GM10266 (cell line): ENCODE data around the gene SPRED3.
A peak's percentile ranks its signal among the peaks of the same experiment; 100 is the strongest.

Experiments used
- DNase-seq: peaks from one replicate; pipeline ENCODE4 v3.0.0; 2012; ENCODE audit errors: extremely low spot score
- TF ChIP-seq, protein P1 (sequence below): IDR thresholded peaks from 2 replicates; pipeline ENCODE4 v1.5.1; 2012; ENCODE audit warnings: mild to moderate bottlenecking, low read depth; ENCODE audit not compliant: control insufficient read depth, insufficient read depth; ENCODE audit errors: missing control alignments

The SPRED3 gene

DNA sequence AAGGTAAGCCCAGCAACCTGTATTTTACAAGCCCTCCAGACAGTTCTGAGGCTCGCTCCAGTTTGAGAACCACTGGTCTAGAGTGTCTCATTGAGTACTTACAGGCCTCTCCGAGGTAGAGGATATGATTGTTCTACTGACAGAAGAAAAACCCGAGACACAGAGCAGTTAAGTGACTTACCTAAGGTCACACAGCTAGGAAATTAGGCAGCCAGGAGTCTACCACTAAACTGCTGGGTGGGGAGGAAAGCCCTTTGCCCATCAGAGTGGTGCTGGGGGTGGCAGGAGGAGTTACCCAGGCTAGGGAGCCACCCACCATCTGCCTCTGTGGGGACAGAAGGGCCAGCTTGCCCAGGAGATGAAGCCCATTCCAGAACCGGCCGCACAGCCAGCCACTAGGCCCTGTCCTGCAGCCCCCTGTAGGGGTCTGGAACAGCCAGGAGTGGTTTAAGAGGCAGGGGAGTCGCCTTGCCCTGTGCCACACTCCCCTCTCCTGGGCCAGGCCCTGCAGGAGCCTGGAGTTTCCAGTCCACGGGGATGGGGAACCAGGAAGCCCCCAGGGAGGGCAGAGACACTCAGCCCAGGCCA lies 36.8 kb downstream of the SPRED3 start:
- no peak for DNase-seq
- TF ChIP-seq, protein P1, sequence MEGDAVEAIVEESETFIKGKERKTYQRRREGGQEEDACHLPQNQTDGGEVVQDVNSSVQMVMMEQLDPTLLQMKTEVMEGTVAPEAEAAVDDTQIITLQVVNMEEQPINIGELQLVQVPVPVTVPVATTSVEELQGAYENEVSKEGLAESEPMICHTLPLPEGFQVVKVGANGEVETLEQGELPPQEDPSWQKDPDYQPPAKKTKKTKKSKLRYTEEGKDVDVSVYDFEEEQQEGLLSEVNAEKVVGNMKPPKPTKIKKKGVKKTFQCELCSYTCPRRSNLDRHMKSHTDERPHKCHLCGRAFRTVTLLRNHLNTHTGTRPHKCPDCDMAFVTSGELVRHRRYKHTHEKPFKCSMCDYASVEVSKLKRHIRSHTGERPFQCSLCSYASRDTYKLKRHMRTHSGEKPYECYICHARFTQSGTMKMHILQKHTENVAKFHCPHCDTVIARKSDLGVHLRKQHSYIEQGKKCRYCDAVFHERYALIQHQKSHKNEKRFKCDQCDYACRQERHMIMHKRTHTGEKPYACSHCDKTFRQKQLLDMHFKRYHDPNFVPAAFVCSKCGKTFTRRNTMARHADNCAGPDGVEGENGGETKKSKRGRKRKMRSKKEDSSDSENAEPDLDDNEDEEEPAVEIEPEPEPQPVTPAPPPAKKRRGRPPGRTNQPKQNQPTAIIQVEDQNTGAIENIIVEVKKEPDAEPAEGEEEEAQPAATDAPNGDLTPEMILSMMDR = no peak

DNA sequence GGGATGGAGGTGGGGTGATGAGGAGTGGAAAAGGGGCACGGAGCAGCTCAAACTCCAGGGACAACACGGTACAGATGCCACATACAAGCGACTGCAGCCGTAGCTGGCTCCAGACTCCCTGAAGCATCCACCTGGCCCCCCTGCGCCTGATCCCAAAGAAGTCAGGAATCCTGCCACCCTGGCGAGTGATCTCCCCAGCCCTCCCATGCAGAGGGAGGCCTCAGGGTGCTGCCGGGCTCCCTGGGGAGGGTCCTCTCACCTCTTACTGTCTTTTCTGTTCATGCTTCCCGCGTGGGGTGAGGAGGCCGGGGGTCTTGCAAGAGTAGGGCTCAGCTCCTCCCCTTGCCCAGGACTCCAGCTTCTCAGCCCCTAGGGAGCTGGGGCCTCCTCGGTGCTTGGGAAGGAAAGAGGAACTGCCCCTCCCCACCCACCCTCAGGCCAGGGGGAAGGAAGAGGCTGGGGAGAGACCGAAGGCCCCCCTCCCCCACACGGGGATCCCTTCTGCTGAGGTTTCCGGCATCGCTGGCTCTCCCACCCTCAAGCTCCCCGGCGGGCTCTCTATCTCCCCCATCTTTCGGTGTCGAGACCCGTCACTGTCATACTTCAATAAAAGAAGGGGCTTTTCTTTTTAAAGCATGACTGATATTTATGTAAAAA lies 37.4 kb downstream of the SPRED3 start, which contains the start of gene RASGRP4:
Gene RASGRP4, minus strand, starts transcription at position 410 of the 657 bp plus-strand sequence. Its CDS starts 128 bp downstream, at position 282.
- TF ChIP-seq, protein P1 = no peak
- peak; percentile 60 for DNase-seq

DNA sequence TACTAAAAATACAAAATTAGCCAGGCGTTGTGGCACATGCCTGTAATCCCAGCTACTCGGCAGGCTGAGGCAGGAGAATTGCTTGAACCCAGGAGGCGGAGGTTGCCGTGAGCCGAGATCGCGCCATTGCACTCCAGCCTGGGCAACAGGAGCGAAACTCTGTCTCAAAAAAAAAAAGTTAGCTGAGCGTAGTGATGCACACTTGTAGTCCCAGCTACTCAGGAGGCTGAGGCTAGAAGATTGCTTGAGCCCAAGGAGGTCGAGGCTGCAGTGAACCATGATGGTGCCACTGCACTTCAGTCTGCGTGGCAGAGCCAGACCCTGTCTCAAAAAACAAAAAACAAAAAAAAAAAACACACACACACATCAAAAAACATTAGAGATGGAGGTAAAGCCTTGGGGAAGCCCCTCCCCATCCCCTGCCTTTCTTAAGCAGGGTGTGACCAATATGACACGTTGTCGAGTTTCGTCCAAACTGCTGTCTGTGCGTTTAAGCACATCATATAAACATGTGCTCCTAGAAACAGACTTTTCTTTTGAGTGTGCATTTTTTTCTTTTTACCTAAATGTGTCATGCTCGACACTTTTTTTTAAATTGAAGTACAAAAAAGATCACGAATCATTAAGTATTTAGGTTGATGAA lies 38.7 kb downstream of the SPRED3 start:
- peak; percentile 78 for DNase-seq

DNA sequence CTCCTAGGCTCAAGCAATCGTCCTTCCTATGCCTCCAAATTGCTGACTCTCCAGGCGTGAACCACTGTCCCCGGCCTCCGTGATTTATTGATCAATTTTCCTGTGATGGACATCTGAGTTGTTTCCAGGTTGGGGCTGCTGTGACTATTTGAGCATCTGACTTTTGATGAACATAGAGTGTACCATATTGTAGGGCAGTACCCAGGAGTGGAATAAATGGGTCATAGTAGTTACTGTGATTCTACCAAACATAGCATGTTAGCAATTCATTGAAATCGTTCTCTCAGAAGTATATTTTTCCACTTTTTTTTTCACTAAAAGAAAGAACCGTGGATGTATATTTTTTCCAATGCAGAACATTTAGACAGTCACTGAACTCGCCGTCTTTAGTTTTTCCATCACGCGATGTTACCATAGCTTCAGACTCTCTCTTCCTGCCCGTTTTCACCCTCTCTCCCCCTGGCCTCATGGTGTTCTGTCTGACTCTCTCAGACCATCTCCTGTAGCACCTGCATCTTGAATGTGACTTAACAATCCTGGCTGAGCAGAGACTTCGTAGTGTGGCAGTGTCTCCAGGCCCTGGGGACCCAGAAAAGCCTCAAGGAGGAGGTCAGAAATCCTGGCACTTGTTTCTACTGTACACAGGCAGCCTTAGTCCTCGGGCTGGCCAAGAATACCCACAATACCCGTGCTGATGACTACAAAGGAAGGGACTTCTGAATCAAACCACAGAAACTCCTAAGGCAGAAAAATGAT lies 40.7 kb downstream of the SPRED3 start:
- no peak for DNase-seq
- TF ChIP-seq, protein P1 = no peak

DNA sequence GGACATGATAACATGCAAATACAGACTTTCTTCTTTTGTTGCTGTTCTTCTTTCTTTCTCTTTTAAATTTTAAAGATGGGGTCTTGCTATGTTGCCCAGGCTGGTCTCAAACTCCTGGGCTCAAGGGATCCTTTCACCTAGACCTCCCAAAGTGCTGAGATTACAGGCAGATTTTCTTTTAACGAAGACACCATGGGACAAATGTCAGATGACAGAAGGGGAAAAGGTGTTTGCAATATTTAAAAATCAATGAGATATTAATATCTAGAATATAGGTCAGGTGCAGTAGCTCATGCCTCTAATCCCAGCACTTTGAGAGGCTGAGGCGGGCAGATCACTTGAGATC lies 41.3 kb downstream of the SPRED3 start:
- TF ChIP-seq, protein P1 = no peak
- DNase-seq = no peak

DNA sequence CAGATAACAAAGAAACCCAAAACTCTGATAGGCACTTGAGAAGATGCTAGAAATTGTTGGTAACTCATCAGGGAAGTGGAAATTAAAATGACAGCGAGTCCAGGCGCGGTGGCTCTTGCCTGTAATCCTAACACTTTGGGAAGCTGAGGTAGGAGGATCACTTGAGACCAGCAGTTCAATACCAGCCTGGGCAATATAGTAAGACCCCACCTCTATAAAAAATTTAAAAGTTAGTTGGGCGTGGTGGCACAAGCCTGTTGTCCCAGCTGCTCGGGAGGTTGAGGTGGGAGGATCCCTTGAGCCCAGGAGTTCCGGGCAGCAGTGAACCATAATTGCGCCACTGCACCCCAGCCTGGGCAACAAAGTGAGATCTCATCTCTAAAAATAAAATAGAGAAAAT lies 42.4 kb downstream of the SPRED3 start:
- no peak for DNase-seq
- TF ChIP-seq, protein P1 = no peak

DNA sequence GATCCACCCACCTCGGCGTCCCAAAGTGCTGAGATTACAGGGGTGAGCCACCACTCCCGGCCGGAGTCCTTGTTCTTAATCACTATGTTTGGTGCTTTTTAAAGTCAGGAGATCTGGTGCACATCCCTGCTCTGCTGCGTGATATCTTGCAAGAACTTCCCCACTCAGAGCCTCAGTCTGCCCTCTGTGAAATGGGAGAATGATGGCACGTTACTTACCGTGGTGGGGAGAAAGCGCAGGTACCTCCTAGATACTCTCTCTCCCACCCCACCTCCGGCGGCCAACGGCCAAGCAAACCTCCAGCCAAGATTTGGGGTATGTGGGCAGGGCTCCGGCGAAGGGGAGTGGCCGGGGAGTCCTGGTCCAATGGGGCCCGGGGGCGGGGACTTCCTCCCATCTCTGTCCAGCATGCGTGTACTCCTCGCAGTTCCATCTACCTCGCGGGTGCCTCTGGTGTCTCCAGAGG lies 44.8 kb downstream of the SPRED3 start, which contains the start of gene RYR1:
Gene RYR1, plus strand, starts transcription at position 424 of the 466 bp plus-strand sequence. CDS start 139 bp downstream, outside the sequence.
- TF ChIP-seq, protein P1 = no peak
- peak; percentile 67 for DNase-seq
